ENCODE measurements around the gene WDR6.

WDR6 gene

GRCh38 chr3:49024449-49024848 lies 17.3 kb downstream of the WDR6 start:
- TF ChIP-seq TAF1 (IDR thresholded peaks at IDR 0.05; ENCODE audit: borderline replicate concordance, insufficient read depth, low read length) (no peak), POLR2AphosphoS5 (IDR thresholded peaks at IDR 0.05; ENCODE audit: low read depth, low read length) (no peak; the same call in 1 of the 2 replicates), REST (IDR thresholded peaks at IDR 0.05; ENCODE audit: insufficient read depth in 1 of 2, low read depth in 2 of 2, low read length in 2 of 2) (no peak), SIN3A (IDR thresholded peaks at IDR 0.05; ENCODE audit: borderline replicate concordance, insufficient read depth, low read length) (no peak), FOXP2 (optimal IDR thresholded peaks at IDR 0.05; ENCODE audit: borderline replicate concordance, extremely low read depth, extremely low read length, insufficient read depth) (no peak)

- TF ChIP-seq FOXP2 (optimal IDR thresholded peaks at IDR 0.05; ENCODE audit: borderline replicate concordance, extremely low read depth, extremely low read length, insufficient read depth) (no peak), TAF1 (IDR thresholded peaks at IDR 0.05; ENCODE audit: borderline replicate concordance, insufficient read depth, low read length) (no peak), SIN3A (IDR thresholded peaks at IDR 0.05; ENCODE audit: borderline replicate concordance, insufficient read depth, low read length) (no peak), POLR2AphosphoS5 (IDR thresholded peaks at IDR 0.05; ENCODE audit: low read depth, low read length) (no peak; the same call in none of the 2 replicates), REST (IDR thresholded peaks at IDR 0.05; ENCODE audit: insufficient read depth in 1 of 2, low read depth in 2 of 2, low read length in 2 of 2) (no peak)
Observed at GRCh38 chr3:49025005-49025792, 18.0 kb downstream of the WDR6 start.

- TF ChIP-seq REST (IDR thresholded peaks at IDR 0.05; ENCODE audit: insufficient read depth in 1 of 2, low read depth in 2 of 2, low read length in 2 of 2) (no peak), TAF1 (IDR thresholded peaks at IDR 0.05; ENCODE audit: borderline replicate concordance, insufficient read depth, low read length) (0 out of 2 replicates have a peak, but pooled peaks have one; percentile 21), POLR2AphosphoS5 (IDR thresholded peaks at IDR 0.05; ENCODE audit: low read depth, low read length) (peak; percentile 68)
Observed at GRCh38 chr3:49025793-49026520, 18.8 kb downstream of the WDR6 start.

GRCh38 chr3:49026536-49026935 lies 19.3 kb downstream of the WDR6 start:
- TF ChIP-seq SIN3A (IDR thresholded peaks at IDR 0.05; ENCODE audit: borderline replicate concordance, insufficient read depth, low read length) (no peak), REST (IDR thresholded peaks at IDR 0.05; ENCODE audit: insufficient read depth in 1 of 2, low read depth in 2 of 2, low read length in 2 of 2) (no peak), FOXP2 (optimal IDR thresholded peaks at IDR 0.05; ENCODE audit: borderline replicate concordance, extremely low read depth, extremely low read length, insufficient read depth) (no peak), POLR2AphosphoS5 (IDR thresholded peaks at IDR 0.05; ENCODE audit: low read depth, low read length) (no peak), TAF1 (IDR thresholded peaks at IDR 0.05; ENCODE audit: borderline replicate concordance, insufficient read depth, low read length) (no peak)
